Cerebellar cortex (tissue), 1 donor: ENCODE measurements around the gene CALD1.

ENCODE experiments used
- DNase-seq: peaks from one replicate; pipeline ENCODE4 v3.0.0-alpha.2; 2015; ENCODE audit warnings: low spot score

Gene CALD1

GRCh38 chr7:134761266-134761665 is 18.2 kb upstream of the CALD1 start:
- DNase-seq: no peak

GRCh38 chr7:134763960-134764359 is 15.5 kb upstream of the CALD1 start:
- DNase-seq: no peak

GRCh38 chr7:134764365-134764764 is 15.1 kb upstream of the CALD1 start:
- no peak for DNase-seq

GRCh38 chr7:134766779-134767519 is 12.5 kb upstream of the CALD1 start:
- DNase-seq: no peak

GRCh38 chr7:134767520-134768168 is 11.8 kb upstream of the CALD1 start:
- no peak for DNase-seq

GRCh38 chr7:134768243-134768642 is 11.2 kb upstream of the CALD1 start:
- peak; percentile 31 for DNase-seq

GRCh38 chr7:134770676-134771075 is 8.8 kb upstream of the CALD1 start:
- no peak for DNase-seq

GRCh38 chr7:134771111-134771510 is 8.3 kb upstream of the CALD1 start:
- DNase-seq: no peak

- no peak for DNase-seq
Observed at GRCh38 chr7:134771889-134772288, 7.5 kb upstream of the CALD1 start.

- no peak for DNase-seq
Observed at GRCh38 chr7:134772401-134772800, 7.0 kb upstream of the CALD1 start.

- no peak for DNase-seq
Observed at GRCh38 chr7:134773164-134773563, 6.3 kb upstream of the CALD1 start.

GRCh38 chr7:134774119-134774518 is 5.3 kb upstream of the CALD1 start:
- no peak for DNase-seq

- no peak for DNase-seq
Observed at GRCh38 chr7:134777470-134777869, 2.0 kb upstream of the CALD1 start.

- DNase-seq: no peak
Observed at GRCh38 chr7:134777908-134778580, 1.4 kb upstream of the CALD1 start.

GRCh38 chr7:134779741-134780065 is 269 bp downstream of the CALD1 start:
- no peak for DNase-seq

GRCh38 chr7:134780166-134780828 is 863 bp downstream of the CALD1 start:
- DNase-seq: peak; percentile 54

- no peak for DNase-seq
Observed at GRCh38 chr7:134781171-134781570, 1.7 kb downstream of the CALD1 start.

GRCh38 chr7:134782121-134782623 is 2.7 kb downstream of the CALD1 start:
- no peak for DNase-seq

- no peak for DNase-seq
Observed at GRCh38 chr7:134783294-134784069, 4.0 kb downstream of the CALD1 start.

- DNase-seq: no peak
Observed at GRCh38 chr7:134784251-134785049, 5.0 kb downstream of the CALD1 start.

GRCh38 chr7:134785842-134786241 is 6.4 kb downstream of the CALD1 start:
- DNase-seq: no peak
